DND-41 (cell line): Measurements from ENCODE around the gene TMEM11.

ENCODE experiments used
- ATAC-seq: fragments of 200-7000 bp; cut with Tn5 transposase; 3 replicates; pipeline ENCODE4 v1.9.1; 2021; ENCODE audit warnings: low read depth; ENCODE audit not compliant: insufficient read depth
- DNase-seq: peaks from one replicate; pipeline ENCODE4 v3.0.0-alpha.2; 2020
- H2AFZ ChIP-seq: 2 replicates; pipeline ENCODE4 v1.6.0; 2012; ENCODE audit warnings: low read depth, low read length
- H3K27ac ChIP-seq: 2 replicates; pipeline ENCODE4 v1.5.1; 2012; ENCODE audit warnings: low read length, inconsistent platforms
- H3K27me3 ChIP-seq: fragments of 200-600 bp; sonication (generic); 2 replicates; pipeline ENCODE4 v1.6.0; 2012; ENCODE audit warnings: low read length, mild to moderate bottlenecking, inconsistent platforms; ENCODE audit not compliant: insufficient read depth, poor library complexity
- H3K36me3 ChIP-seq: 2 replicates; pipeline ENCODE4 v1.5.1; 2012; ENCODE audit warnings: low read length, inconsistent platforms; ENCODE audit not compliant: insufficient read depth
- H3K4me1 ChIP-seq: 2 replicates; pipeline ENCODE4 v1.5.1; 2012; ENCODE audit warnings: mild to moderate bottlenecking, low read length; ENCODE audit not compliant: insufficient read depth
- H3K4me2 ChIP-seq: 2 replicates; pipeline ENCODE4 v1.6.0; 2012; ENCODE audit warnings: mild to moderate bottlenecking, moderate library complexity, low read length, inconsistent platforms; ENCODE audit not compliant: insufficient read depth
- H3K4me3 ChIP-seq, 2 experiments: fragments of 200-600 bp in 1 of 2; shearing (Covaris generic) in 1 of 2; 2 replicates each; pipeline ENCODE4 v1.5.1; 2012 to 2016; ENCODE audit warnings: inconsistent platforms in 2 of 2, low read length in 2 of 2, mild to moderate bottlenecking in 2 of 2, low read depth in 1 of 2, moderate library complexity in 1 of 2
- H3K79me2 ChIP-seq: 2 replicates; pipeline ENCODE4 v1.6.0; 2012; ENCODE audit warnings: low read length, inconsistent platforms; ENCODE audit not compliant: insufficient read depth
- H3K9ac ChIP-seq: 2 replicates; pipeline ENCODE4 v1.6.0; 2012; ENCODE audit warnings: low read depth, mild to moderate bottlenecking, inconsistent platforms, low read length, moderate library complexity
- H3K9me3 ChIP-seq: 2 replicates; pipeline ENCODE4 v1.5.1; 2012; ENCODE audit warnings: low read length, moderate library complexity, mild to moderate bottlenecking, inconsistent platforms; ENCODE audit not compliant: insufficient read depth, severe bottlenecking
- H4K20me1 ChIP-seq: 2 replicates; pipeline ENCODE4 v1.6.0; 2012; ENCODE audit warnings: low read length; ENCODE audit not compliant: insufficient read depth
- CTCF ChIP-seq: IDR thresholded peaks from 2 replicates; pipeline ENCODE4 v1.5.1; 2012; ENCODE audit warnings: borderline replicate concordance, low read length, moderate library complexity, mild to moderate bottlenecking; ENCODE audit not compliant: poor library complexity, severe bottlenecking; ENCODE audit errors: extremely low read depth
- EZH2 ChIP-seq: IDR thresholded peaks from 3 replicates; pipeline ENCODE4 v1.6.1; 2012; ENCODE audit warnings: borderline replicate concordance, low read depth, mild to moderate bottlenecking, moderate library complexity, low read length, inconsistent platforms; ENCODE audit not compliant: severe bottlenecking

Gene TMEM11

GRCh38 chr17:21241564-21241963 is 27.6 kb upstream of the TMEM11 start:
- H3K4me3 ChIP-seq: no peak overlapping the region
- H3K4me2 ChIP-seq: no peak overlapping the region
- TF ChIP-seq CTCF (no peak), EZH2 (no peak)
- H3K9ac ChIP-seq: no peak overlapping the region
- H3K27me3 ChIP-seq: no peaks in the 10 kb centered on the region
- DNase-seq: no peak
- no peaks in the 10 kb centered on the region for H3K79me2 ChIP-seq
- H3K4me1 ChIP-seq: no peaks in the 10 kb centered on the region
- no peaks in the 10 kb centered on the region for H3K9me3 ChIP-seq
- H2AFZ ChIP-seq: no peak overlapping the region
- H3K36me3 ChIP-seq: no peaks in the 10 kb centered on the region
- H4K20me1 ChIP-seq: peaks cover 16% of the 10 kb centered on the region
- no peak for ATAC-seq
- H3K27ac ChIP-seq: no peak overlapping the region

- Histone ChIP-seq H2AFZ (no peak overlapping the region), H4K20me1 (peaks cover 15% of the 10 kb centered on the region), H3K9me3 (no peaks in the 10 kb centered on the region), H3K4me3 (no peak overlapping the region), H3K9ac (no peak overlapping the region), H3K4me2 (no peak overlapping the region), H3K27me3 (no peaks in the 10 kb centered on the region), H3K27ac (no peak overlapping the region), H3K79me2 (no peaks in the 10 kb centered on the region), H3K4me1 (no peaks in the 10 kb centered on the region), H3K36me3 (no peaks in the 10 kb centered on the region)
- DNase-seq: no peak
- TF ChIP-seq CTCF (no peak), EZH2 (no peak)
- ATAC-seq: no peak
Measured at GRCh38 chr17:21240369-21241055, 26.6 kb upstream of the TMEM11 start.

GRCh38 chr17:21239680-21240368 is 25.9 kb upstream of the TMEM11 start:
- Histone ChIP-seq H3K36me3 (no peaks in the 10 kb centered on the region), H3K9me3 (no peaks in the 10 kb centered on the region), H3K79me2 (no peaks in the 10 kb centered on the region), H3K27me3 (no peaks in the 10 kb centered on the region), H3K9ac (no peak overlapping the region), H3K4me1 (no peaks in the 10 kb centered on the region), H3K4me3 (no peak overlapping the region), H3K4me2 (no peak overlapping the region), H4K20me1 (peaks cover 13% of the 10 kb centered on the region), H2AFZ (no peak overlapping the region), H3K27ac (no peak overlapping the region)
- DNase-seq: peak; percentile 24
- TF ChIP-seq EZH2: no peak
- peak; percentile 59 for TF ChIP-seq CTCF
- peak; percentile 70 for ATAC-seq
